GM23338 (cell line): Measurements from ENCODE around the gene RNF130. TPM values are rescaled to one million over a fixed set of nuclear protein-coding genes. Genes with fewer than 3 reads are reported as not detected.

ENCODE experiments used
- ATAC-seq: fragments of 200-7000 bp; cut with Tn5 transposase; 3 replicates; pipeline ENCODE4 v1.9.1; 2020
- DNase-seq: peaks from one replicate; pipeline ENCODE4 v3.0.0-alpha.2; 2015; ENCODE audit warnings: low spot score
- H2AFZ ChIP-seq: fragments of 200-600 bp; sonication (generic); 2 replicates; pipeline ENCODE4 v1.8.0; 2016; ENCODE audit warnings: antibody characterized with exemption, mild to moderate bottlenecking, moderate library complexity
- H3F3A ChIP-seq: fragments of 200-600 bp; sonication (generic); replicated peaks from 2 replicates; pipeline ENCODE4 v1.8.0; 2017; ENCODE audit warnings: antibody characterized with exemption, mixed run types, low read depth
- H3K27ac ChIP-seq: fragments of 200-600 bp; sonication (generic); 2 replicates; pipeline ENCODE4 v1.6.1; 2016; ENCODE audit warnings: low read depth
- H3K27me3 ChIP-seq: fragments of 200-600 bp; sonication (generic); 2 replicates; pipeline ENCODE4 v1.8.0; 2016; ENCODE audit warnings: mild to moderate bottlenecking, mixed run types, moderate library complexity; ENCODE audit not compliant: insufficient read depth
- H3K36me3 ChIP-seq: fragments of 200-600 bp; sonication (generic); 2 replicates; pipeline ENCODE4 v1.8.0; 2016; ENCODE audit warnings: mild to moderate bottlenecking; ENCODE audit not compliant: insufficient read depth
- H3K4me1 ChIP-seq: fragments of 200-600 bp; sonication (generic); 2 replicates; pipeline ENCODE4 v1.8.0; 2016; ENCODE audit warnings: mild to moderate bottlenecking, moderate library complexity; ENCODE audit not compliant: insufficient read depth
- H3K4me2 ChIP-seq: fragments of 200-600 bp; sonication (generic); 2 replicates; pipeline ENCODE4 v1.7.1; 2017; ENCODE audit warnings: mixed run types
- H3K4me3 ChIP-seq: fragments of 200-600 bp; sonication (generic); 2 replicates; pipeline ENCODE4 v1.6.1; 2016; ENCODE audit warnings: mixed run types
- H3K79me2 ChIP-seq: fragments of 200-600 bp; sonication (generic); replicated peaks from 2 replicates; pipeline ENCODE4 v1.8.0; 2017; ENCODE audit warnings: mild to moderate bottlenecking; ENCODE audit not compliant: insufficient read depth
- H3K9me2 ChIP-seq: fragments of 200-600 bp; sonication (generic); 2 replicates; pipeline ENCODE4 v1.8.0; 2017; ENCODE audit not compliant: insufficient read depth
- H4K20me1 ChIP-seq: fragments of 200-600 bp; sonication (generic); replicated peaks from 2 replicates; pipeline ENCODE4 v1.8.0; 2017; ENCODE audit warnings: mild to moderate bottlenecking; ENCODE audit not compliant: insufficient read depth
- H3K27ac Mint-ChIP-seq: 2 replicates; pipeline ENCODE4 v1.8.0; 2020; ENCODE audit warnings: inconsistent platforms, mild to moderate bottlenecking, moderate library complexity, mixed read lengths
- H3K27me3 Mint-ChIP-seq: 3 replicates; pipeline ENCODE4 v1.8.0; 2022; ENCODE audit warnings: low read depth, mild to moderate bottlenecking, moderate library complexity, mixed read lengths, inconsistent platforms; ENCODE audit not compliant: insufficient read depth, poor library complexity
- H3K36me3 Mint-ChIP-seq: 3 replicates; pipeline ENCODE4 v1.8.0; 2021; ENCODE audit warnings: low read depth, mild to moderate bottlenecking, inconsistent platforms, moderate library complexity, mixed read lengths
- H3K4me1 Mint-ChIP-seq: 3 replicates; pipeline ENCODE4 v1.8.0; 2020; ENCODE audit warnings: mild to moderate bottlenecking, inconsistent platforms, mixed read lengths
- H3K4me3 Mint-ChIP-seq: 3 replicates; pipeline ENCODE4 v1.8.0; 2021; ENCODE audit warnings: moderate library complexity, mild to moderate bottlenecking, inconsistent platforms, mixed read lengths
- H3K9me3 Mint-ChIP-seq: 3 replicates; pipeline ENCODE4 v1.8.0; 2020; ENCODE audit warnings: moderate library complexity, mild to moderate bottlenecking, inconsistent platforms, mixed read lengths
- CREB1 ChIP-seq: fragments of 250-450 bp; sonication (Bioruptor Pico); IDR thresholded peaks from 2 replicates; pipeline ENCODE4 v1.5.0; 2020; ENCODE audit warnings: low read depth, mild to moderate bottlenecking, moderate library complexity
- EZH2phosphoT487 ChIP-seq: fragments of 200-600 bp; sonication (generic); IDR thresholded peaks from one replicate; pipeline ENCODE4 v1.8.1; 2018; ENCODE audit warnings: antibody characterized with exemption; ENCODE audit not compliant: unreplicated experiment
- NANOG ChIP-seq: IDR thresholded peaks from 2 replicates; pipeline ENCODE4 v1.6.1; 2016; ENCODE audit warnings: antibody characterized with exemption, borderline replicate concordance
- STAT1 ChIP-seq: IDR thresholded peaks from one replicate; pipeline ENCODE4 v1.6.1; 2016; ENCODE audit warnings: antibody characterized with exemption; ENCODE audit not compliant: unreplicated experiment
- polyA plus RNA-seq: library from polyadenylated mRNA; unstranded; fragments of >200 nt; fragmentation: Nextera tagmentation; extraction: Ambion mirVana; gene quantifications from 2 replicates; pipeline ENCODE4 v1.2.1, GENCODE V29; 2016
- total RNA-seq: library from RNA; depleted of rRNA; stranded (reverse); fragments of >200 nt; shearing (Covaris generic); gene quantifications from 2 replicates; pipeline ENCODE4 v1.2.3, GENCODE V29; 2014
- TF ChIP-seq, protein P1 (sequence below): fragments of 250-450 bp; sonication (Bioruptor Pico); IDR thresholded peaks from 2 replicates; pipeline ENCODE4 v1.5.0; 2020; ENCODE audit warnings: mild to moderate bottlenecking, moderate library complexity
- TF ChIP-seq, protein P2 (sequence below), 2 experiments: fragments of 200-600 bp in 1 of 2; sonication (generic) in 1 of 2; conservative IDR thresholded peaks; 2 replicates each; pipeline versions ENCODE4 v1.5.1 to v1.6.1; 2016 to 2017; ENCODE audit warnings: antibody characterized with exemption in 2 of 2, low read depth in 2 of 2, mild to moderate bottlenecking in 2 of 2, moderate library complexity in 1 of 2
- TF ChIP-seq, protein P3 (sequence below): IDR thresholded peaks from 2 replicates; pipeline ENCODE4 v1.6.1; 2016; ENCODE audit warnings: antibody characterized with exemption

Gene RNF130
- total and polyA plus RNA-seq, 2 experiments from 2014 or later: 60.1 to 97.3 TPM

DNA sequence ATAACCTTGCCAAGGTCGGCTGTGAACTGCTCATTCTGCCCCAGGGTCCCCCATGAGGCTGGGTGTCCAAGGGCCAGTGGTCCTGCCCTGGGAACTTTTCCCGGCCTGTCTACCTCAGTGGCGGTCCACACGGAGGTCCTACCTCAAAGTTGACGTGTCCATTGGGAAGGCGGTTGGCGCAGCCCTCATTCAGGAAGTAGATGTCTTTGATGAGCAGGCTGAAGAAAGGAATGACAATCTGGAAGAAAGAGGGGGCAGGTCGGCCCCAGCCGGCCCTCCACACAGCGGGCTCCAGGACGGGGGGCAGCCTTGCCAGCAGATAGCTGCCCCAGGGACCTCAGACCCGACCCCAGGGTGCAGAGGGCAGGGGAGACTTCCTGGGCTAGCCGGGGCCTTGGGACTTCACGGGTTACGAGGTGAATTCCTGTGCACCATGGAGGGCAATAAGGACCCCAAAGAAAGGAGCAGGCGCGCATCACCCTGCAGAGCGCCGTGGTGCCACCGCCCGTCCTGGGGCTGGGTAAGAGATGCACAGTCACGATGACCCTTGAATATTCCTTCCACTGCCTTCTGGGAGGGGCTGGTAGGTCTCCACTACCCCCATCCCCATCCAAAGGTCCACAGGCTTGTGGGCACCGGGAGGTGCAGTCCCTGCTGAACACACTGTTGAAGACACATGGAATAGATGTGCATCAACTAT lies 42.9 kb upstream of the RNF130 start (continued):
- TF ChIP-seq, protein P1, sequence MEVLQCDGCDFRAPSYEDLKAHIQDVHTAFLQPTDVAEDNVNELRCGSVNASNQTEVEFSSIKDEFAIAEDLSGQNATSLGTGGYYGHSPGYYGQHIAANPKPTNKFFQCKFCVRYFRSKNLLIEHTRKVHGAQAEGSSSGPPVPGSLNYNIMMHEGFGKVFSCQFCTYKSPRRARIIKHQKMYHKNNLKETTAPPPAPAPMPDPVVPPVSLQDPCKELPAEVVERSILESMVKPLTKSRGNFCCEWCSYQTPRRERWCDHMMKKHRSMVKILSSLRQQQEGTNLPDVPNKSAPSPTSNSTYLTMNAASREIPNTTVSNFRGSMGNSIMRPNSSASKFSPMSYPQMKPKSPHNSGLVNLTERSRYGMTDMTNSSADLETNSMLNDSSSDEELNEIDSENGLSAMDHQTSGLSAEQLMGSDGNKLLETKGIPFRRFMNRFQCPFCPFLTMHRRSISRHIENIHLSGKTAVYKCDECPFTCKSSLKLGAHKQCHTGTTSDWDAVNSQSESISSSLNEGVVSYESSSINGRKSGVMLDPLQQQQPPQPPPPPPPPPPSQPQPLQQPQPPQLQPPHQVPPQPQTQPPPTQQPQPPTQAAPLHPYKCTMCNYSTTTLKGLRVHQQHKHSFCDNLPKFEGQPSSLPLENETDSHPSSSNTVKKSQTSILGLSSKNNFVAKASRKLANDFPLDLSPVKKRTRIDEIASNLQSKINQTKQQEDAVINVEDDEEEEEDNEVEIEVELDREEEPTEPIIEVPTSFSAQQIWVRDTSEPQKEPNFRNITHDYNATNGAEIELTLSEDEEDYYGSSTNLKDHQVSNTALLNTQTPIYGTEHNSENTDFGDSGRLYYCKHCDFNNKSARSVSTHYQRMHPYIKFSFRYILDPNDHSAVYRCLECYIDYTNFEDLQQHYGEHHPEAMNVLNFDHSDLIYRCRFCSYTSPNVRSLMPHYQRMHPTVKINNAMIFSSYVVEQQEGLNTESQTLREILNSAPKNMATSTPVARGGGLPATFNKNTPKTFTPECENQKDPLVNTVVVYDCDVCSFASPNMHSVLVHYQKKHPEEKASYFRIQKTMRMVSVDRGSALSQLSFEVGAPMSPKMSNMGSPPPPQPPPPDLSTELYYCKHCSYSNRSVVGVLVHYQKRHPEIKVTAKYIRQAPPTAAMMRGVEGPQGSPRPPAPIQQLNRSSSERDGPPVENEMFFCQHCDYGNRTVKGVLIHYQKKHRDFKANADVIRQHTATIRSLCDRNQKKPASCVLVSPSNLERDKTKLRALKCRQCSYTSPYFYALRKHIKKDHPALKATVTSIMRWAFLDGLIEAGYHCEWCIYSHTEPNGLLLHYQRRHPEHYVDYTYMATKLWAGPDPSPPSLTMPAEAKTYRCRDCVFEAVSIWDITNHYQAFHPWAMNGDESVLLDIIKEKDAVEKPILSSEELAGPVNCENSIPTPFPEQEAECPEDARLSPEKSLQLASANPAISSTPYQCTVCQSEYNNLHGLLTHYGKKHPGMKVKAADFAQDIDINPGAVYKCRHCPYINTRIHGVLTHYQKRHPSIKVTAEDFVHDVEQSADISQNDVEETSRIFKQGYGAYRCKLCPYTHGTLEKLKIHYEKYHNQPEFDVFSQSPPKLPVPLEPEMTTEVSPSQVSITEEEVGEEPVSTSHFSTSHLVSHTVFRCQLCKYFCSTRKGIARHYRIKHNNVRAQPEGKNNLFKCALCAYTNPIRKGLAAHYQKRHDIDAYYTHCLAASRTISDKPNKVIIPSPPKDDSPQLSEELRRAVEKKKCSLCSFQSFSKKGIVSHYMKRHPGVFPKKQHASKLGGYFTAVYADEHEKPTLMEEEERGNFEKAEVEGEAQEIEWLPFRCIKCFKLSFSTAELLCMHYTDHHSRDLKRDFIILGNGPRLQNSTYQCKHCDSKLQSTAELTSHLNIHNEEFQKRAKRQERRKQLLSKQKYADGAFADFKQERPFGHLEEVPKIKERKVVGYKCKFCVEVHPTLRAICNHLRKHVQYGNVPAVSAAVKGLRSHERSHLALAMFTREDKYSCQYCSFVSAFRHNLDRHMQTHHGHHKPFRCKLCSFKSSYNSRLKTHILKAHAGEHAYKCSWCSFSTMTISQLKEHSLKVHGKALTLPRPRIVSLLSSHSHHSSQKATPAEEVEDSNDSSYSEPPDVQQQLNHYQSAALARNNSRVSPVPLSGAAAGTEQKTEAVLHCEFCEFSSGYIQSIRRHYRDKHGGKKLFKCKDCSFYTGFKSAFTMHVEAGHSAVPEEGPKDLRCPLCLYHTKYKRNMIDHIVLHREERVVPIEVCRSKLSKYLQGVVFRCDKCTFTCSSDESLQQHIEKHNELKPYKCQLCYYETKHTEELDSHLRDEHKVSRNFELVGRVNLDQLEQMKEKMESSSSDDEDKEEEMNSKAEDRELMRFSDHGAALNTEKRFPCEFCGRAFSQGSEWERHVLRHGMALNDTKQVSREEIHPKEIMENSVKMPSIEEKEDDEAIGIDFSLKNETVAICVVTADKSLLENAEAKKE (CRISPR knock-in tag): no peak
- TF ChIP-seq, protein P2, sequence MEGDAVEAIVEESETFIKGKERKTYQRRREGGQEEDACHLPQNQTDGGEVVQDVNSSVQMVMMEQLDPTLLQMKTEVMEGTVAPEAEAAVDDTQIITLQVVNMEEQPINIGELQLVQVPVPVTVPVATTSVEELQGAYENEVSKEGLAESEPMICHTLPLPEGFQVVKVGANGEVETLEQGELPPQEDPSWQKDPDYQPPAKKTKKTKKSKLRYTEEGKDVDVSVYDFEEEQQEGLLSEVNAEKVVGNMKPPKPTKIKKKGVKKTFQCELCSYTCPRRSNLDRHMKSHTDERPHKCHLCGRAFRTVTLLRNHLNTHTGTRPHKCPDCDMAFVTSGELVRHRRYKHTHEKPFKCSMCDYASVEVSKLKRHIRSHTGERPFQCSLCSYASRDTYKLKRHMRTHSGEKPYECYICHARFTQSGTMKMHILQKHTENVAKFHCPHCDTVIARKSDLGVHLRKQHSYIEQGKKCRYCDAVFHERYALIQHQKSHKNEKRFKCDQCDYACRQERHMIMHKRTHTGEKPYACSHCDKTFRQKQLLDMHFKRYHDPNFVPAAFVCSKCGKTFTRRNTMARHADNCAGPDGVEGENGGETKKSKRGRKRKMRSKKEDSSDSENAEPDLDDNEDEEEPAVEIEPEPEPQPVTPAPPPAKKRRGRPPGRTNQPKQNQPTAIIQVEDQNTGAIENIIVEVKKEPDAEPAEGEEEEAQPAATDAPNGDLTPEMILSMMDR (conservative IDR thresholded peaks at IDR 0.05; ENCODE audit: low read depth in 2 of 2): no peak
- no peak for TF ChIP-seq STAT1
- TF ChIP-seq EZH2phosphoT487: no peak

GRCh38 chr5:180113660-180114303 lies 42.2 kb upstream of the RNF130 start:
- no peak overlapping the region for H3K4me3 ChIP-seq
- no peaks in the 10 kb centered on the region for H3K4me1 ChIP-seq
- Mint-ChIP-seq H3K27ac (no peak overlapping the region), H3K4me3 (no peak overlapping the region), H3K36me3 (no peaks in the 10 kb centered on the region), H3K9me3 (no peaks in the 10 kb centered on the region; the same call in 1 of the 3 replicates), H3K4me1 (peaks cover 10% of the 10 kb centered on the region), H3K27me3 (peaks cover 6% of the 10 kb centered on the region)
- H3K36me3 ChIP-seq: no peaks in the 10 kb centered on the region
- H3K27ac ChIP-seq: no peak overlapping the region
- no peaks in the 10 kb centered on the region for H3K9me2 ChIP-seq
- DNase-seq (no peak), ATAC-seq (no peak)
- no peak overlapping the region for H3K4me2 ChIP-seq
- no peak overlapping the region for H2AFZ ChIP-seq
- no peaks in the 10 kb centered on the region for H3K27me3 ChIP-seq
- H3K79me2 ChIP-seq: no peaks in the 10 kb centered on the region
- no peaks in the 10 kb centered on the region for H3F3A ChIP-seq
- no peaks in the 10 kb centered on the region for H4K20me1 ChIP-seq
- TF ChIP-seq NANOG (no peak), EZH2phosphoT487 (no peak), CREB1 (CRISPR knock-in tag) (no peak)
- TF ChIP-seq, protein P2 (conservative IDR thresholded peaks at IDR 0.05; ENCODE audit: low read depth in 2 of 2): no peak
- TF ChIP-seq, protein P3, sequence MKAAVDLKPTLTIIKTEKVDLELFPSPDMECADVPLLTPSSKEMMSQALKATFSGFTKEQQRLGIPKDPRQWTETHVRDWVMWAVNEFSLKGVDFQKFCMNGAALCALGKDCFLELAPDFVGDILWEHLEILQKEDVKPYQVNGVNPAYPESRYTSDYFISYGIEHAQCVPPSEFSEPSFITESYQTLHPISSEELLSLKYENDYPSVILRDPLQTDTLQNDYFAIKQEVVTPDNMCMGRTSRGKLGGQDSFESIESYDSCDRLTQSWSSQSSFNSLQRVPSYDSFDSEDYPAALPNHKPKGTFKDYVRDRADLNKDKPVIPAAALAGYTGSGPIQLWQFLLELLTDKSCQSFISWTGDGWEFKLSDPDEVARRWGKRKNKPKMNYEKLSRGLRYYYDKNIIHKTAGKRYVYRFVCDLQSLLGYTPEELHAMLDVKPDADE: no peak
